IPS-NIHi11 (cell line): ENCODE results near the gene BICC1.
A peak's percentile ranks its signal among the peaks of the same experiment; 100 is the strongest.
"Not testable (repeated sequence)": the region's sequence is repeated elsewhere in the genome, so short reads cannot be mapped to it uniquely, and the experiment has no call there.

ENCODE experiments used
- DNase-seq: peaks from one replicate; pipeline ENCODE4 v3.0.0; 2012; ENCODE audit warnings: mixed read lengths, low spot score

Gene BICC1

GRCh38 chr10:58826694-58827093, 314.0 kb downstream of the BICC1 start:
- DNase-seq, result no peak

- DNase-seq, result no peak
Measured at GRCh38 chr10:58827381-58827780, 314.7 kb downstream of the BICC1 start.

GRCh38 chr10:58829839-58830238, 317.2 kb downstream of the BICC1 start:
- no peak for DNase-seq

GRCh38 chr10:58830697-58831096, 318.0 kb downstream of the BICC1 start:
- no peak for DNase-seq

GRCh38 chr10:58833771-58834561, 321.3 kb downstream of the BICC1 start:
- DNase-seq, result no peak

GRCh38 chr10:58836176-58836700, 323.6 kb downstream of the BICC1 start:
- DNase-seq, result no peak

GRCh38 chr10:58836991-58837575, 324.4 kb downstream of the BICC1 start:
- DNase-seq, result no peak

GRCh38 chr10:58837826-58838225, 325.2 kb downstream of the BICC1 start:
- no peak for DNase-seq

- no peak for DNase-seq
Measured at GRCh38 chr10:58838561-58839208, 326.0 kb downstream of the BICC1 start.

- DNase-seq, result no peak
Measured at GRCh38 chr10:58839771-58840170, 327.1 kb downstream of the BICC1 start.

GRCh38 chr10:58840840-58841435, 328.3 kb downstream of the BICC1 start:
- no peak for DNase-seq

- no peak for DNase-seq
Measured at GRCh38 chr10:58842860-58843376, 330.2 kb downstream of the BICC1 start.

GRCh38 chr10:58843760-58844159, 331.1 kb downstream of the BICC1 start:
- DNase-seq, result no peak

- DNase-seq, result no peak
Measured at GRCh38 chr10:58844680-58845079, 332.0 kb downstream of the BICC1 start.

GRCh38 chr10:58846856-58847255, 334.2 kb downstream of the BICC1 start:
- no peak for DNase-seq

- DNase-seq, result no peak
Measured at GRCh38 chr10:58851606-58852005, 338.9 kb downstream of the BICC1 start.

GRCh38 chr10:58853668-58854067, 341.0 kb downstream of the BICC1 start:
- DNase-seq, result no peak

- no peak for DNase-seq
Measured at GRCh38 chr10:58854811-58855210, 342.1 kb downstream of the BICC1 start.

- DNase-seq, result peak; percentile 62
Measured at GRCh38 chr10:58856508-58857240, 344.0 kb downstream of the BICC1 start.

- peak; percentile 1 for DNase-seq
Measured at GRCh38 chr10:58857251-58857805, 344.7 kb downstream of the BICC1 start.

GRCh38 chr10:58858123-58858522, 345.5 kb downstream of the BICC1 start:
- DNase-seq, result not testable (repeated sequence)
